IPS-18c (cell line): ENCODE data around the gene LRRC8C.
"Not testable (repeated sequence)": the region's sequence is repeated elsewhere in the genome, so short reads cannot be mapped to it uniquely, and the experiment has no call there.

Source experiments
- H3K4me3 ChIP-seq: 2 replicates; pipeline ENCODE4 v1.7.0; 2013; ENCODE audit warnings: low read depth, mild to moderate bottlenecking, low read length, moderate library complexity; ENCODE audit not compliant: insufficient read depth
- H3K9me3 ChIP-seq: one replicate; pipeline ENCODE4 v1.6.1; 2013; ENCODE audit warnings: mild to moderate bottlenecking, low read length, moderate library complexity; ENCODE audit not compliant: control insufficient read depth, insufficient read depth

Gene LRRC8C

GRCh38 chr1:89685461-89685860 lies 52.5 kb downstream of the LRRC8C start:
- no peak overlapping the region for H3K4me3 ChIP-seq
- H3K9me3 ChIP-seq = no peaks in the 10 kb centered on the region

GRCh38 chr1:89686520-89686919 lies 53.6 kb downstream of the LRRC8C start:
- no peak overlapping the region for H3K4me3 ChIP-seq
- H3K9me3 ChIP-seq = no peaks in the 10 kb centered on the region

GRCh38 chr1:89687254-89687653 lies 54.3 kb downstream of the LRRC8C start:
- Histone ChIP-seq H3K9me3 (no peaks in the 10 kb centered on the region), H3K4me3 (no peak overlapping the region)

GRCh38 chr1:89688607-89689006 lies 55.7 kb downstream of the LRRC8C start:
- Histone ChIP-seq H3K4me3 (no peak overlapping the region), H3K9me3 (no peaks in the 10 kb centered on the region)

GRCh38 chr1:89689234-89689633 lies 56.3 kb downstream of the LRRC8C start:
- no peaks in the 10 kb centered on the region for H3K9me3 ChIP-seq
- no peak overlapping the region for H3K4me3 ChIP-seq

GRCh38 chr1:89690595-89690994 lies 57.7 kb downstream of the LRRC8C start:
- Histone ChIP-seq H3K9me3 (no peaks in the 10 kb centered on the region), H3K4me3 (no peak overlapping the region)

GRCh38 chr1:89692601-89693521 lies 59.9 kb downstream of the LRRC8C start:
- Histone ChIP-seq H3K4me3 (no peak overlapping the region), H3K9me3 (no peaks in the 10 kb centered on the region)

GRCh38 chr1:89695847-89696246 lies 62.9 kb downstream of the LRRC8C start:
- H3K9me3 ChIP-seq = no peaks in the 10 kb centered on the region
- no peak overlapping the region for H3K4me3 ChIP-seq

GRCh38 chr1:89697383-89697782 lies 64.5 kb downstream of the LRRC8C start:
- no peak overlapping the region for H3K4me3 ChIP-seq

GRCh38 chr1:89698020-89698560 lies 65.2 kb downstream of the LRRC8C start:
- no peak overlapping the region for H3K4me3 ChIP-seq
- no peaks in the 10 kb centered on the region for H3K9me3 ChIP-seq

More at GRCh38 chr1:89697383-89697782, 64.5 kb downstream of the LRRC8C start:
- no peaks in the 10 kb centered on the region for H3K9me3 ChIP-seq

GRCh38 chr1:89698624-89699023 lies 65.7 kb downstream of the LRRC8C start:
- H3K4me3 ChIP-seq = no peak overlapping the region
- no peaks in the 10 kb centered on the region for H3K9me3 ChIP-seq

- no peak overlapping the region for H3K4me3 ChIP-seq
- no peaks in the 10 kb centered on the region for H3K9me3 ChIP-seq
These were observed 66.6 kb downstream of the LRRC8C start for GRCh38 chr1:89699451-89699986.

- no peak overlapping the region for H3K4me3 ChIP-seq
- no peaks in the 10 kb centered on the region for H3K9me3 ChIP-seq
These were observed 68.9 kb downstream of the LRRC8C start for GRCh38 chr1:89701746-89702241.

GRCh38 chr1:89702520-89703045 lies 69.7 kb downstream of the LRRC8C start:
- Histone ChIP-seq H3K9me3 (no peaks in the 10 kb centered on the region), H3K4me3 (no peak overlapping the region)

GRCh38 chr1:89703469-89703868 lies 70.5 kb downstream of the LRRC8C start:
- H3K4me3 ChIP-seq = no peak overlapping the region
- H3K9me3 ChIP-seq = no peaks in the 10 kb centered on the region

GRCh38 chr1:89704014-89704413 lies 71.1 kb downstream of the LRRC8C start:
- Histone ChIP-seq H3K9me3 (no peaks in the 10 kb centered on the region), H3K4me3 (no peak overlapping the region)

GRCh38 chr1:89704885-89705284 lies 72.0 kb downstream of the LRRC8C start:
- not testable (repeated sequence) for H3K9me3 ChIP-seq, H3K4me3 ChIP-seq
